Lower lobe of right lung (tissue), 2 donors: ENCODE data around the gene COQ4. TPM values are rescaled to one million over a fixed set of nuclear protein-coding genes. Genes with fewer than 3 reads are reported as not detected.

ENCODE experiments used
- ATAC-seq, 2 donors: fragments of 200-7000 bp; cut with Tn5 transposase; one replicate each; pipeline ENCODE4 v1.9.1; 2020 to 2022; ENCODE audit warnings: mild to moderate bottlenecking in 2 of 2, moderate library complexity in 2 of 2
- DNase-seq: peaks from one replicate; pipeline ENCODE4 v3.0.0-alpha.2; 2020
- H3K27ac ChIP-seq: fragments of 200-600 bp; one replicate; pipeline ENCODE4 v1.8.0; 2022
- H3K27me3 ChIP-seq: fragments of 200-600 bp; one replicate; pipeline ENCODE4 v1.8.0; 2022; ENCODE audit warnings: low read depth
- H3K36me3 ChIP-seq: fragments of 200-600 bp; one replicate; pipeline ENCODE4 v1.8.0; 2022; ENCODE audit warnings: mild to moderate bottlenecking
- H3K4me1 ChIP-seq: fragments of 200-600 bp; one replicate; pipeline ENCODE4 v1.8.0; 2022
- H3K4me3 ChIP-seq: fragments of 200-600 bp; one replicate; pipeline ENCODE4 v1.8.0; 2022; ENCODE audit warnings: mild to moderate bottlenecking
- H3K9me3 ChIP-seq: fragments of 200-600 bp; one replicate; pipeline ENCODE4 v1.8.0; 2022
- intact Hi-C: fragments of 100-400 bp; cut with DNase I; formaldehyde crosslinking; loops from one replicate; pipeline ENCODE4 v1.11.0; 2022
- total RNA-seq: library from RNA; stranded (reverse); fragmentation: NEBNext Ultra II Directional; extraction: Animal tissue kit (Norgen Biotek cat#: 25700); gene quantifications from one replicate; pipeline ENCODE4 v1.2.1, GENCODE V29; 2021
- TF ChIP-seq, protein P1 (sequence below): fragments of 200-600 bp; IDR thresholded peaks from one replicate; pipeline ENCODE4 v1.8.0; 2022; ENCODE audit warnings: antibody characterized with exemption, mild to moderate bottlenecking
- donor health status: DM: no; HTN: yes; CAD: no; lungs with severe emphysema.

The COQ4 gene
- total RNA-seq, 1 donor from 2014 or later: 35.9 TPM

GRCh38 chr9:128372188-128372641 is 49.6 kb downstream of the COQ4 start:
- Histone ChIP-seq H3K4me3 (peak overlapping the region; percentile 72), H3K27me3 (no peaks in the 10 kb centered on the region), H3K4me1 (peaks cover 21% of the 10 kb centered on the region), H3K27ac (peak overlapping the region; percentile 93), H3K9me3 (no peaks in the 10 kb centered on the region), H3K36me3 (peaks cover 18% of the 10 kb centered on the region)
- ATAC-seq: no peak
- no peak for DNase-seq
- intact Hi-C loops: no loop called here
- TF ChIP-seq, protein P1, sequence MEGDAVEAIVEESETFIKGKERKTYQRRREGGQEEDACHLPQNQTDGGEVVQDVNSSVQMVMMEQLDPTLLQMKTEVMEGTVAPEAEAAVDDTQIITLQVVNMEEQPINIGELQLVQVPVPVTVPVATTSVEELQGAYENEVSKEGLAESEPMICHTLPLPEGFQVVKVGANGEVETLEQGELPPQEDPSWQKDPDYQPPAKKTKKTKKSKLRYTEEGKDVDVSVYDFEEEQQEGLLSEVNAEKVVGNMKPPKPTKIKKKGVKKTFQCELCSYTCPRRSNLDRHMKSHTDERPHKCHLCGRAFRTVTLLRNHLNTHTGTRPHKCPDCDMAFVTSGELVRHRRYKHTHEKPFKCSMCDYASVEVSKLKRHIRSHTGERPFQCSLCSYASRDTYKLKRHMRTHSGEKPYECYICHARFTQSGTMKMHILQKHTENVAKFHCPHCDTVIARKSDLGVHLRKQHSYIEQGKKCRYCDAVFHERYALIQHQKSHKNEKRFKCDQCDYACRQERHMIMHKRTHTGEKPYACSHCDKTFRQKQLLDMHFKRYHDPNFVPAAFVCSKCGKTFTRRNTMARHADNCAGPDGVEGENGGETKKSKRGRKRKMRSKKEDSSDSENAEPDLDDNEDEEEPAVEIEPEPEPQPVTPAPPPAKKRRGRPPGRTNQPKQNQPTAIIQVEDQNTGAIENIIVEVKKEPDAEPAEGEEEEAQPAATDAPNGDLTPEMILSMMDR: no peak

DNA sequence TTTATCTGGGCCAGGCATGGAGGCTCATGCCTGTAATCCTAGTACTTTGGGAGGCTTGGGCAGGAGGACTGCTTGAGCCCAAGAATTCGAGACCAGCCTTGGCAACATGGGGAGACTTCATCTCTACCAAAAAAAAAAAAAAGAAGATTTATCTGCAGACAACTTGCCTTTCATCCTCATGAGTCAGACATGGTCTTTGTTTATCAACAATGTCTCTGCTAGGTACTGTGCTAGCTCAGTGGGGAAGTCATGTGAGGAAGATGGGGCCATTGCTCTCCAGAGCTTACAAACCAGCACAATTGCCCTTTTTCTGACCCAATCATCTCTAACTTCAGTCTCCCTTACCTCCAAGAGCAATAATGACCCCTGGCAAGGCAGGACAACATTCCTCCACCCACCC is 50.1 kb downstream of the COQ4 start:
- Histone ChIP-seq H3K27me3 (no peaks in the 10 kb centered on the region), H3K4me1 (peaks cover 21% of the 10 kb centered on the region), H3K4me3 (no peak overlapping the region), H3K27ac (no peak overlapping the region), H3K36me3 (peaks cover 21% of the 10 kb centered on the region), H3K9me3 (no peaks in the 10 kb centered on the region)
- DNase-seq (no peak), ATAC-seq (no peak)
- intact Hi-C loops: no loop called here
- TF ChIP-seq, protein P1: no peak

DNA sequence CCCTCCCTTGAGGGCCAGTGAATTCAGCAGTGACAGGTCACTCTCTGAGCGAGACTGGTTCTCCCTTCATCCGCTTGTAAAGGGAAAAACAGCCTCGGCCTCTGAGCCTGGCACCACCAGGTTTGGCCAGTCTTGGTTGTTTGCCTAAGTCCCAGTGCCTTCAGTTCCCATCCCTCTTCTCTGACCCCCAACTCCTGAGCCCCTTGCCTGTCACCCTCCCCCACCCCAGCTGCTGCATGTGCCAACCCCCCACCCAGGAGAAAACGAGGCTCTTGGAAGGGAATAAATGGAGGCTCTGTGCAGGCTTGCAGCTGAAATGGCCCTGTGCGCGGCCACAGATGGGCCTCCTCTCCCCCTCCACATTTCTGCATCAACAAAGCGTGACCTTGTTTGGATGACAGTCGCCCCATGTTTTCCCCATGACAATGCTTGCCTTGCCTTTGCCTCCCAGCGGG is 51.6 kb downstream of the COQ4 start:
- Histone ChIP-seq H3K4me3 (no peak overlapping the region), H3K4me1 (peaks cover 21% of the 10 kb centered on the region), H3K27me3 (no peaks in the 10 kb centered on the region), H3K9me3 (no peaks in the 10 kb centered on the region), H3K27ac (no peak overlapping the region), H3K36me3 (peaks cover 36% of the 10 kb centered on the region)
- DNase-seq (no peak), ATAC-seq (no peak)
- intact Hi-C loops: no loop called here
- TF ChIP-seq, protein P1: no peak

DNA sequence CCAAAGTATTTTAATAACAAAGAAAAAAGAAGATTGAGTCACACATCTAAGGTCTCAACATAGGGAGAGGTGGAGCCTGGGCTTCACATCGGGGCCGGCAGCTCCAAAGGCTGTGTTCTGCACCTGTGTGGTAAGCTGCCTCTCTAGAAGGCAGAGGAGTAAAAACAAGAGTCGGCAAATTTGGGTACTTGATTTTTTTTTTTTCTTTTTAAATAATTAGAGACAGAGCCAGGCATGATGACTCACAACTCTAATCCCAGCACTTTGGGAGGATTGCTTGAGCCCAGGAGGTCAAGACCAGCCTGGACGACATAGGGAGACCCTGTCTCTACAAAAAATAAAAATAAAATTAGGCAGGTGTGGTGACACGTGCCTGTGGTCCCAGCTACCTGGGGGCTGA is 53.2 kb downstream of the COQ4 start:
- intact Hi-C loops: no loop called here
- Histone ChIP-seq H3K36me3 (peaks cover 49% of the 10 kb centered on the region), H3K27me3 (no peaks in the 10 kb centered on the region), H3K4me3 (no peak overlapping the region), H3K27ac (no peak overlapping the region), H3K9me3 (no peaks in the 10 kb centered on the region), H3K4me1 (peaks cover 15% of the 10 kb centered on the region)
- no peak for ATAC-seq
- TF ChIP-seq, protein P1: no peak
- no peak for DNase-seq

GRCh38 chr9:128382261-128382660 is 59.6 kb downstream of the COQ4 start:
- H3K27ac ChIP-seq: no peak overlapping the region
- ATAC-seq (no peak), DNase-seq (no peak)
- H3K4me1 ChIP-seq: no peaks in the 10 kb centered on the region
- intact Hi-C loops: no loop called here
- no peak overlapping the region for H3K4me3 ChIP-seq
- no peaks in the 10 kb centered on the region for H3K9me3 ChIP-seq
- H3K27me3 ChIP-seq: no peaks in the 10 kb centered on the region
- H3K36me3 ChIP-seq: peaks cover 82% of the 10 kb centered on the region
- TF ChIP-seq, protein P1: no peak
